ENCODE measurements around the gene KPNA4. TPM values are rescaled to one million over a fixed set of nuclear protein-coding genes. Genes with fewer than 3 reads are reported as not detected.

Gene KPNA4
- total RNA-seq, 1 experiment from 2014 or later, result 127 TPM

- POLR2A ChIA-PET, result interaction anchor here (0.6 to 2.4 kb wide), 2 partner anchors 10 to 14 kb away, joined by 4 to 15 read pairs; partner anchors contain the start of gene TRIM59
- no peak for DNase-seq (ENCODE audit: unreplicated experiment)
- intact Hi-C loops (cut with micrococcal nuclease), result no loop called here
- Mint-ChIP-seq H3K4me1 (ENCODE audit: insufficient read depth, unreplicated experiment) (no peaks in the 10 kb centered on the region), H3K4me3 (ENCODE audit: unreplicated experiment) (no peak overlapping the region), H3K27ac (ENCODE audit: low read depth, unreplicated experiment) (no peak overlapping the region), H3K9me3 (ENCODE audit: unreplicated experiment) (peaks cover 8% of the 10 kb centered on the region), H3K36me3 (ENCODE audit: insufficient read depth, unreplicated experiment) (no peaks in the 10 kb centered on the region), H3K27me3 (ENCODE audit: insufficient read depth, unreplicated experiment) (no peaks in the 10 kb centered on the region)
- TF ChIP-seq CTCF (IDR thresholded peaks at IDR 0.05; ENCODE audit: unreplicated experiment), result no peak
- no TSS peak for BruUV-seq (replicated peaks)
- CTCF ChIA-PET, result interaction anchor here (1.1 to 1.5 kb wide), 3 partner anchors 9 to 17 kb away, joined by 3 to 4 read pairs (median 3); no protein-coding TSS in a partner anchor
These were observed 101.0 kb downstream of the KPNA4 start for GRCh38 chr3:160464321-160464720.

GRCh38 chr3:160460033-160460432 is 105.3 kb downstream of the KPNA4 start:
- ChIA-PET CTCF (interaction anchor here (0.6 to 1.1 kb wide), 2 partner anchors 26 to 364 kb away, joined by 3 read pairs; no protein-coding TSS in a partner anchor), POLR2A (no interaction called here)
- H3K27me3 Mint-ChIP-seq (ENCODE audit: insufficient read depth, unreplicated experiment), result peaks cover 14% of the 10 kb centered on the region
- intact Hi-C loops (cut with micrococcal nuclease), result no loop called here
- BruUV-seq (replicated peaks), result no TSS peak
- no peaks in the 10 kb centered on the region for H3K36me3 Mint-ChIP-seq (ENCODE audit: insufficient read depth, unreplicated experiment)
- no peak overlapping the region for H3K27ac Mint-ChIP-seq (ENCODE audit: low read depth, unreplicated experiment)
- no peaks in the 10 kb centered on the region for H3K9me3 Mint-ChIP-seq (ENCODE audit: unreplicated experiment)
- DNase-seq (ENCODE audit: unreplicated experiment), result no peak
- H3K4me1 Mint-ChIP-seq (ENCODE audit: insufficient read depth, unreplicated experiment), result no peaks in the 10 kb centered on the region
- no peak overlapping the region for H3K4me3 Mint-ChIP-seq (ENCODE audit: unreplicated experiment)
- TF ChIP-seq CTCF (IDR thresholded peaks at IDR 0.05; ENCODE audit: unreplicated experiment), result no peak

GRCh38 chr3:160459450-160459970 is 105.9 kb downstream of the KPNA4 start:
- Mint-ChIP-seq H3K27me3 (ENCODE audit: insufficient read depth, unreplicated experiment) (peaks cover 14% of the 10 kb centered on the region), H3K9me3 (ENCODE audit: unreplicated experiment) (no peaks in the 10 kb centered on the region), H3K36me3 (ENCODE audit: insufficient read depth, unreplicated experiment) (no peaks in the 10 kb centered on the region), H3K4me1 (ENCODE audit: insufficient read depth, unreplicated experiment) (no peaks in the 10 kb centered on the region), H3K4me3 (ENCODE audit: unreplicated experiment) (no peak overlapping the region), H3K27ac (ENCODE audit: low read depth, unreplicated experiment) (no peak overlapping the region)
- ChIA-PET POLR2A (no interaction called here), CTCF (interaction anchor here (1.1 kb wide), 1 partner anchor 26 kb away, joined by 3 read pairs; no protein-coding TSS in a partner anchor)
- no peak for DNase-seq (ENCODE audit: unreplicated experiment)
- no peak for TF ChIP-seq CTCF (IDR thresholded peaks at IDR 0.05; ENCODE audit: unreplicated experiment)
- intact Hi-C loops (cut with micrococcal nuclease), result no loop called here
- BruUV-seq (replicated peaks), result no TSS peak

GRCh38 chr3:160458151-160458550 is 107.2 kb downstream of the KPNA4 start:
- H3K27ac Mint-ChIP-seq (ENCODE audit: low read depth, unreplicated experiment), result no peak overlapping the region
- CTCF ChIA-PET, result interaction anchor here (0.7 kb wide), 1 partner anchor 54 kb away, joined by 3 read pairs; no protein-coding TSS in a partner anchor
- intact Hi-C loops (cut with micrococcal nuclease), result no loop called here
- no peaks in the 10 kb centered on the region for H3K9me3 Mint-ChIP-seq (ENCODE audit: unreplicated experiment)
- POLR2A ChIA-PET, result interaction anchor here (1.5 kb wide), 1 partner anchor 10 kb away, joined by 3 read pairs; no protein-coding TSS in a partner anchor
- H3K36me3 Mint-ChIP-seq (ENCODE audit: insufficient read depth, unreplicated experiment), result no peaks in the 10 kb centered on the region
- no peak overlapping the region for H3K4me3 Mint-ChIP-seq (ENCODE audit: unreplicated experiment)
- TF ChIP-seq CTCF (IDR thresholded peaks at IDR 0.05; ENCODE audit: unreplicated experiment), result no peak
- H3K27me3 Mint-ChIP-seq (ENCODE audit: insufficient read depth, unreplicated experiment), result peaks cover 14% of the 10 kb centered on the region
- no peaks in the 10 kb centered on the region for H3K4me1 Mint-ChIP-seq (ENCODE audit: insufficient read depth, unreplicated experiment)
- no peak for DNase-seq (ENCODE audit: unreplicated experiment)
- no TSS peak for BruUV-seq (replicated peaks)

Data from MCF 10A (cell line).